ENCODE results near the gene STMN3.
"Not testable (repeated sequence)": the region's sequence is repeated elsewhere in the genome, so short reads cannot be mapped to it uniquely, and the experiment has no call there.

Gene STMN3

GRCh38 chr20:63617876-63618265 is 35.4 kb downstream of the STMN3 start:
- in situ Hi-C loops (cut with MboI; ENCODE audit: low sequenced_read_pairs), result no loop called here

- in situ Hi-C loops (cut with MboI; ENCODE audit: low sequenced_read_pairs), result no loop called here
Measured at GRCh38 chr20:63617092-63617875, 35.9 kb downstream of the STMN3 start.

GRCh38 chr20:63613863-63614594 is 39.2 kb downstream of the STMN3 start:
- in situ Hi-C loops (cut with MboI; ENCODE audit: low sequenced_read_pairs), result not testable (repeated sequence)

- in situ Hi-C loops (cut with MboI; ENCODE audit: low sequenced_read_pairs), result no loop called here
Measured at GRCh38 chr20:63612276-63612931, 40.8 kb downstream of the STMN3 start.

GRCh38 chr20:63611646-63612045 is 41.6 kb downstream of the STMN3 start:
- in situ Hi-C loops (cut with MboI; ENCODE audit: low sequenced_read_pairs), result no loop called here

GRCh38 chr20:63610581-63611435 is 42.4 kb downstream of the STMN3 start:
- in situ Hi-C loops (cut with MboI; ENCODE audit: low sequenced_read_pairs), result no loop called here

GRCh38 chr20:63606686-63607085 is 46.5 kb downstream of the STMN3 start:
- in situ Hi-C loops (cut with MboI; ENCODE audit: low sequenced_read_pairs), result no loop called here

- in situ Hi-C loops (cut with MboI; ENCODE audit: low sequenced_read_pairs), result no loop called here
Measured at GRCh38 chr20:63602321-63602720, 50.9 kb downstream of the STMN3 start.

- in situ Hi-C loops (cut with MboI; ENCODE audit: low sequenced_read_pairs), result not testable (repeated sequence)
Measured at GRCh38 chr20:63601679-63602078, 51.5 kb downstream of the STMN3 start.

GRCh38 chr20:63599396-63600050 is 53.7 kb downstream of the STMN3 start:
- in situ Hi-C loops (cut with MboI; ENCODE audit: low sequenced_read_pairs), result no loop called here

- in situ Hi-C loops (cut with MboI; ENCODE audit: low sequenced_read_pairs), result no loop called here
Measured at GRCh38 chr20:63598479-63599395, 54.5 kb downstream of the STMN3 start.

- in situ Hi-C loops (cut with MboI; ENCODE audit: low sequenced_read_pairs), result no loop called here
Measured at GRCh38 chr20:63597651-63598478, 55.4 kb downstream of the STMN3 start.

GRCh38 chr20:63596423-63596822 is 56.8 kb downstream of the STMN3 start:
- in situ Hi-C loops (cut with MboI; ENCODE audit: low sequenced_read_pairs), result no loop called here

- in situ Hi-C loops (cut with MboI; ENCODE audit: low sequenced_read_pairs), result no loop called here
Measured at GRCh38 chr20:63595416-63596127, 57.7 kb downstream of the STMN3 start.

- in situ Hi-C loops (cut with MboI; ENCODE audit: low sequenced_read_pairs), result no loop called here
Measured at GRCh38 chr20:63594043-63594561, 59.1 kb downstream of the STMN3 start.

- in situ Hi-C loops (cut with MboI; ENCODE audit: low sequenced_read_pairs), result no loop called here
Measured at GRCh38 chr20:63592661-63593060, 60.6 kb downstream of the STMN3 start.

GRCh38 chr20:63591786-63592355 is 61.4 kb downstream of the STMN3 start:
- in situ Hi-C loops (cut with MboI; ENCODE audit: low sequenced_read_pairs), result no loop called here

Measured in hTERT RPE-1 (cell line).